ENCODE results near the gene ESRP2.

Gene ESRP2

DNA sequence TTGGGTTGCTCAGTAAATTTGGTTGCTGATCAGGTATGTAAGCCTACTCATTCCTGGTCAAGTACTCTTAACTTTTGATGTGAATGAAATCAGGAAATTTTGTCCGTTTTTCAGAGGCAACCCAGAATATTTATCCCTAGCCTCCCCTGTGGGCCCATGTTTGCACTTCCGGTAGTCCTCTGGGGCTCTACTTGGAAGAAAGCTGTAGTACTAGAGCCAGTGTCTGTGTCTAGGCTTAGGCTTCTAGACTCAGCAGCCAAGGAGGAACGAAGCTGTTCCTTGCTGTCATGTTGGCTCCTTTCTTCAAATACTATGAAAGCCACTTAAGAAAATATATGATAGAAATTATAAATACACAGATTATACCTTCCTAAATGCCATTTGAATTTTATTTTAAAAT is 21.2 kb downstream of the ESRP2 start:
- DNase-seq: no peak

DNA sequence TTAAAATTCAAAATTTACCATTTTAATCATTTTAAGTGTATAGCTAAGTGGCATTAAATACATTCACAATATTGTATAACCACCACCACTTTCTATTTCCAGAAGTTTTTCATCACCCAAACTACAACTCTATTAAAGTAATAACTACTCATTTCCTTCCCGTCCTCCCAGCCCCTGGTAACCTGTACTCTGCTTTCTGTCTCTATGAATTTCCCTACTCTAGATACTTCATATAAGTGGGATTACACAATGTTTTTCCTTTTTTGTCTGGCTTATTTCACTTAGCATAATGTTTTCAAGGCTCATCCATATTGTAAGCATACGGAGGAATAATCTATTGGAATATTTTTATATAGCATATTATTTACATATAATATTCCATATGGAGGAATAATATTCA is 29.7 kb downstream of the ESRP2 start:
- DNase-seq: no peak

DNA sequence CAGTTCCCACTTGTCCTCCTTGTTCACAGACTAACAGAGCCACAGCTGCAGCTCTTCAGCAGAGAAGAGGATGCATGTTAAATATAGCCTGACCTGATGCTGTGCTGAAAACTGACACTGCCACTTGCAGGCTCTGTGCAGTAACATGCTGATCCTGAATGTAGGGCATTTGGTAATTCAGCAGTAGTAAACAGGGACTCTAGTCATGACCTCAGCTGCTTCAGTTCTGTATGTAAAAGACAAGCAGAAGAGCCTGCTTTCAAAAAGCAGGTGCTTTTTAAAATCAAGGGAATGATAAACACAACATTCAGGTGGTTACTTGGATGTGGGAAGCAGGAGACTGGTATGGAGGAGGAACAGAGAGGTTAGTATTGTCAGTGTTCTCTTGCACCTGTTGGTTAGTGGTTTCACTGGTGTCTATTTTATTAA is 33.8 kb downstream of the ESRP2 start:
- no peak for DNase-seq

DNA sequence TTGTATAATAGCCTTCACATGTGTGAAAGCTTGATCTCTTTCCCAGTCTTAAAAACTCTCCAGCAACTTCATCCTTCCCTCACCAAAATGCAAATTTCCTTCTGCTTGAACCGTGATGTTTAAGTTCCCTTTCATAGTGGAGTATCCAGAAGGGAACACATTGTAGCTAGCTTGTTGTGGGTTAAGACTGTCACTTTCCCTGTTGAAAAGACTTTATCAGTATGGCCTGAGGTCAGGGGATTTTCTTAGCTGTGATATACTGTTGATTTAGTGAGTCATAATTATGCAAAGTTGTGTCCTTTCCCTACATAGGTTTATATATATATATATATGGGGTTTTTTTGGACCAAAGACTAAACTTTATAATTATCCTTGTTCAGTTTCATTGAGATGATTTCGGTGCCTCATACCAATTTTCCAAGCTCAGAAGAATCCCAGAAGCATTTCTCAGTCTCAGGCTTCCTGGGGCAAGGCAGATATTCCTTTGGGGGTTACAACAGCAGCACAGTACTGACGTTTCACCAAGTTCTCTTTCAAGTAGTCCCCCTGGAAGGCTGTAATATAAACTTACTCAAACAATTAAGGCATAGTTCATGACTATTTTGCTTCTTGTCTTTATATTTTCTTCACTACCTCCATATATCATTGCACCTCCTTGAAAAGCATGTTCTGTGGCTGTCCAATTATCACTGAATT is 35.7 kb downstream of the ESRP2 start:
- peak; percentile 40 to 71 (median 54) for DNase-seq

DNA sequence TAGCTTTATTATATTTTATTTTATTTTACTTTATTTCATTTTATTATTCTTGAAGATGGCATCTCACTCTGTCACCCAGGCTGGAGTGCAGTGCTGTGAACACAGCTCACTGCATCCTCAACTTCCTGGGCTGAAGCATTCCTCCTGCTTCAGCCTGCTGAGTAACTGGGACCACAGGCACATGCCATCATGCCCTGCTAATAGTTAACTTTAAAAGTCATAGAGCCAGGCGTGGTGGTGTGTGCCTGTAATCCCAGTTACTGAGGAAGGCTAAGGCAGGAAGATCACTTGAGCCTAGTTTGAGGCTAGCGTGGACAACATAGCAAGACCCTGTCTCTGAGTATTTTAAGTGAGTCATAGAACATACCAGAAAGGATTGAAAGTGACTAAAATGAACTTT is 38.7 kb downstream of the ESRP2 start:
- DNase-seq: no peak

DNA sequence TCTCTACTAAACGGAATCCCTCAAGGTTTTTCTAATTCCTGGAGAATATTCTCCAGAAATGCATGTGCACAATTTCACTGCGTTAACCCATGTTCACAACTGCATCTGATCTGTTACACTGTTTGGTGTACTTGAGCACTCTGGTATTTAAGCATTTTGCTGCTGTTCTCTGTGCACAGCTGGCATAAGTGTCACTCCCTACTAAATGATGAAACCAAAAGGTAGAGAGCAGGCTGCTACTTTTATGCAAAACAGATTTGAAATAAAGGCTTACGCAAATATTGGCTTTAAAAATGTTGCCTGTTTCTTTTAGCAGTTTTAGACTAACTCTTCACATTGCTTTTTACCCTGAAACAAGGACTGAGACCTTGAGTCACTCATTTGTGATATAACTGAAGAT is 41.7 kb downstream of the ESRP2 start:
- no peak for DNase-seq

DNA sequence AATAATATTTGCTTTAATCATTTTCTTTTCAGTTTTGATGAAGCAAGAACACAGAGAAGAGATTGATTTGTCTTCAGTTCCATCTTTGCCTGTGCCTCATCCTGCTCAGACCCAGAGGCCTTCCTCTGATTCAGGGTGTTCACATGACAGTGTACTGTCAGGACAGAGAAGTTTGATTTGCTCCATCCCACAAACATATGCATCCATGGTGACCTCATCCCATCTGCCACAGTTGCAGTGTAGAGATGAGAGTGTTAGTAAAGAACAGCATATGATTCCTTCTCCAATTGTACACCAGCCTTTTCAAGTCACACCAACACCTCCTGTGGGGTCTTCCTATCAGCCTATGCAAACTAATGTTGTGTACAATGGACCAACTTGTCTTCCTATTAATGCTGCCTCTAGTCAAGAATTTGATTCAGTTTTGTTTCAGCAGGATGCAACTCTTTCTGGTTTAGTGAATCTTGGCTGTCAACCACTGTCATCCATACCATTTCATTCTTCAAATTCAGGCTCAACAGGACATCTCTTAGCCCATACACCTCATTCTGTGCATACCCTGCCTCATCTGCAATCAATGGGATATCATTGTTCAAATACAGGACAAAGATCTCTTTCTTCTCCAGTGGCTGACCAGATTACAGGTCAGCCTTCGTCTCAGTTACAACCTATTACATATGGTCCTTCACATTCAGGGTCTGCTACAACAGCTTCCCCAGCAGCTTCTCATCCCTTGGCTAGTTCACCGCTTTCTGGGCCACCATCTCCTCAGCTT is 45.0 kb downstream of the ESRP2 start:
- DNase-seq: peak; percentile 70 to 80 (median 77)

DNA sequence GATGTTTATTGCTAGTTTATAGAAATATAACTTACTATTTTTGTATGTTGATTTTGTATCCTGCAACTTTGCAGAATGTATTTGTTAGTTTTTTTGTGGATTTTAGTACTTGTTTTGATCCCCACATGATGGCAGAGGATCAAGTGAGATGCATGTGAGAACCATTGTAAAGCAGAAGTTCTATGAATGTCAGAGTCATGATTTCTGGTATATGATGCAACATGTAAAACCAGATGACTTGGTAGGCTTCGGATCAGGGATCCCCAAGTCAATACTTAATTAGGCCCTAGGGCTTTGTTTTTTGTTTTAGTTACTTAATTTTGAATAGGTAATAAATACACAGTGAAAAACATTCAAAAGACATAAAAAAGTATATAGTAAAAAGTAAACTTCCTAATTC is 45.8 kb downstream of the ESRP2 start:
- peak; percentile 61 to 79 (median 78) for DNase-seq

DNA sequence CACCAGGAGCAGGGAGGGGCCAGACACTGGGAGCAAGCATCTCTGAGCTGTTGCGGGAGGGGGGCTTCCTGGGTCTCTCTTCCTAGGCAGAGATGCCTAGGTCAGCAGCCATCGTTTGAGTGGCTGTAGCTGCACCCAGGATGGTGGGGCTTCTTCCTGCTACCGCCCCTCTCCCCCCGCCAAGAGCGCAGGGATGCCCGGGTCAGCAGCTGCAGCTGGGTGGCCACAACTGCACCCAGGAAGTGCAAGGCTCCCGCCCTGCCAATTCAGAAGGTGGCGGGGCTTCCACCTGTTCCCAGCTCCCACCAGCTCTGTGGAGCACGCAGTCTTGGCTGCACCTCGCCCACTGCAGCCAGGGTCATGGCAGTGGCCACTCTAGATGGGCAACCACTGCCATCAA is 47.8 kb downstream of the ESRP2 start:
- no peak for DNase-seq

DNA sequence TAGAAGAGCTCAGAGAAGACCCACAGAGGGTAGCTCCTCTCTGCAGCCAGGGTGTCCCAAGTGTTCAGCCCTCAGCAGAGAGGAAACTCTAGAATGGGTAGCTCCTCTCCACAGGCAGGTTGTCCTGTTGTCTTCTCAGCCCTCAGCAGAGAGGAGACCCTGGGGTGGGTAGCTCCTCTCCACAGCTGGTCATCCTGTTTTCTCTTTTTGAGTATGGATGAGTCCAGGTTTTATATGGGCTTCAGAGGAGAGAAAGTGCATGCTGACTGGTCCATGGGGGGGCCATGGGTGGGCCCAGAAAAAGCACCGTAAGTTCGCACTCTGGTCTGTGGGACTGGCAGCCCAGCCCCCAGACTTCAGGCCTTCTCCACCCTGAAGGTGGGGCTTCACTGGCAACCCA is 48.4 kb downstream of the ESRP2 start:
- no peak for DNase-seq

DNA sequence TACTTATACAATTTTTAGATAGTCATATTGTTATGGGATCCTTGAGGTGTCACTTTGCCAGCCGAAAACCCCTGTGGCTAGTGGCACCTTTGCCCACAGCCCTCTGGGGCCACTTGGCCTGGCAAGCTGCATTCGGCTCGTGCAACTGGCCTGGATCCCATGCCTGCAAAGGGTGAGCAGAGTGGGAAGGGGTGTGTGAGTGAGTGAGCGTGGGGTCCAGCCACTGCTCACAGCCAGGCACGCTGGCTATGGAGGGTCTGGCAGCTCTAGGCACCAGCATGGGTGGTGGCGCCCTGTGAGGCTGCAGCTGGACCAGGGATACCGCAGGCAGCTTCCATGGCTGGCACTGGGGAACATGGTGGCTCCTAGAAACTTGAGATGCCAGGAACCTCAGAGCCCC is 49.0 kb downstream of the ESRP2 start:
- no peak for DNase-seq

DNA sequence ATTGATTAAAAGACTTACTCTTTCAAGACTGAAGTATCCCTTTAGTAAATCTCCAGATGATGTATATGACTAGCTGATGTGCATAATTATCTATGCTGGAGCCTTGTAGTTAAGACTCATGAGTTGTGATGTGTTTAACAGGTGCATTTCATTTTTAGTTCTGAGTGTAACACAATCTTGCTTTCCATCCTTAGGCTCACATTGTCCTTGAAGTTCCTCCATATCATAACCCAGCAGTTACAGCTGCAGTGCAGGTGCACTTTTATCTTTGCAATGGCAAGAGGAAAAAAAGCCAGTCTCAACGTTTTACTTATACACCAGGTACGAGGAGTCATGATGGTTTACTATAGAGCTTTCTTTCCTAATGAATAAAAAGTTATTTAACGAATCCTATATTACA is 52.9 kb downstream of the ESRP2 start:
- no peak for DNase-seq

DNA sequence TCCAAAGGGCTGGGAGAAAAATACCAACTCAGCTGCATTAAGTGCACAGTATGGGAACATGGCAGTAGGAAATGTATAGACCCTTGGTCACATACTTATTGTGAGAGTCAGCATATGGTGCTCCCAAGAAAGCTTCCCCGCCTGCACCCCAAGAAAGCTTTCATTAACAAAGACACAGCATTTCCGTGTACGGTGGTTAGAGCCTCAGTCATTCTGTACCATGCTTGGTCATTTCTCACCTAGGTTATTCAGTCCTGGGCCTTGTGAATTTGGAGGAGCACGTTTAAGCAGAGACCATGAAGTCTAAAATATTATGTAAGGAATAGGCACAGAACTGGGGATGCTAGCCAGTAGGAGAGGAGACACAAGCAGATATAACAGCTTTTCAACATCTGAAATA is 56.1 kb downstream of the ESRP2 start:
- DNase-seq: no peak

DNA sequence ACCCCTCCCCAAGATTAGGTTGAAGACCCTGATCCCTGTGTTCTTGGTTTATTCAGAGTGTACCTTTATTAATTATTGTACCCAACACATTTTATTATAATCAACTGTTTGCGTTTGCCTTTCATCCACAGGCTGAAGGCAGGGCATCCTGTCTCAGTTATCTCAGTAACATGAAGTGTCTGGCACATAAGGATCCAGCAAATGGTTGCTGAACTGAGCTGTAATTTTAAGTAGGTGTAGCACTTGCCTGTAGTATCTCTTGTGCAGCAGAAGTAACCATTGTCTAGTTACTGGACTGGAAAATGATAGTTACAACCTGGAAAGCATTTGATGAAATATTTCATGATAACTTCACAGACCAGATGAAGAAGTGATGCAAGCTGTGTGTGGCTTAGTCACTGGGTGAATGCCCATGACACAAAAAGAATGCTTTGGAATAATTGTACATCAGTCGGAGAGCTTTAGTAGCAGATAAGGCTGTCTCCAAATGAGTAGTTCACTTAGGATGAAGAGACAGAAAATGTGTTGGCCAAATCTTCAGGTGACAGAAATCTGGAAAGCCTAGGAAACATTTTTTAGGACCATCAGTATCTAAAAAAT is 56.6 kb downstream of the ESRP2 start:
- no peak for DNase-seq

Measured in suppressor macrophage treated with lipopolysaccharide for 1 hour (primary cell).